HG03565 (cell line): Measurements from ENCODE around the gene CAMK2G.
"Not testable (repeated sequence)": the region's sequence is repeated elsewhere in the genome, so short reads cannot be mapped to it uniquely, and the experiment has no call there.

Source experiments
- ATAC-seq: cut with Tn5 transposase; IDR thresholded peaks from one replicate; pipeline ENCODE4 v1.9.1; 2021; ENCODE audit warnings: mild to moderate bottlenecking, moderate library complexity; ENCODE audit not compliant: unreplicated experiment

CAMK2G gene

GRCh38 chr10:73798927-73799560 is 75.3 kb downstream of the CAMK2G start:
- no peak for ATAC-seq

GRCh38 chr10:73798087-73798486 is 76.3 kb downstream of the CAMK2G start:
- no peak for ATAC-seq

- no peak for ATAC-seq
Observed at GRCh38 chr10:73797324-73798025, 76.9 kb downstream of the CAMK2G start.

GRCh38 chr10:73796766-73797165 is 77.6 kb downstream of the CAMK2G start:
- ATAC-seq, result no peak

- ATAC-seq, result not testable (repeated sequence)
Observed at GRCh38 chr10:73796035-73796434, 78.3 kb downstream of the CAMK2G start.

- ATAC-seq, result not testable (repeated sequence)
Observed at GRCh38 chr10:73795491-73795890, 78.9 kb downstream of the CAMK2G start.

- ATAC-seq, result no peak
Observed at GRCh38 chr10:73793456-73793855, 80.9 kb downstream of the CAMK2G start.

- no peak for ATAC-seq
Observed at GRCh38 chr10:73791871-73792400, 82.4 kb downstream of the CAMK2G start.

GRCh38 chr10:73790886-73791625 is 83.3 kb downstream of the CAMK2G start:
- no peak for ATAC-seq

- no peak for ATAC-seq
Observed at GRCh38 chr10:73789659-73790055, 84.7 kb downstream of the CAMK2G start.

GRCh38 chr10:73788864-73789658 is 85.3 kb downstream of the CAMK2G start:
- ATAC-seq, result no peak

GRCh38 chr10:73787031-73787800 is 87.1 kb downstream of the CAMK2G start:
- not testable (repeated sequence) for ATAC-seq

- ATAC-seq, result no peak
Observed at GRCh38 chr10:73786512-73786885, 87.9 kb downstream of the CAMK2G start.

- ATAC-seq, result no peak
Observed at GRCh38 chr10:73785721-73786511, 88.4 kb downstream of the CAMK2G start.

- peak; percentile 74 for ATAC-seq
Observed at GRCh38 chr10:73785211-73785720, 89.1 kb downstream of the CAMK2G start, which contains the start of gene ZSWIM8. TSS of gene ZSWIM8 (plus strand) at chr10:73785606. CDS start at chr10:73785879, 273 bp downstream.

- no peak for ATAC-seq
Observed at GRCh38 chr10:73782749-73783085, 91.6 kb downstream of the CAMK2G start.

GRCh38 chr10:73781879-73782748 is 92.2 kb downstream of the CAMK2G start, which contains the start of gene CHCHD1:
TSS of gene CHCHD1 (plus strand) at chr10:73782048. CDS start at chr10:73782076, 28 bp downstream.
- peak; percentile 32 for ATAC-seq

GRCh38 chr10:73781548-73781878 is 92.8 kb downstream of the CAMK2G start:
- no peak for ATAC-seq
